OCI-LY3 (cell line): Measurements from ENCODE around the gene SYT1.

Experiments
- H2AFZ ChIP-seq: fragments of 200-600, 300-600 bp; shearing (Covaris generic); 2 replicates; pipeline ENCODE4 v1.6.0; 2014; ENCODE audit warnings: antibody characterized with exemption, low read depth, low read length
- H3K27ac ChIP-seq: fragments of 200-600, 300-600 bp; sonication (generic); 2 replicates; pipeline ENCODE4 v1.5.1; 2014; ENCODE audit warnings: mild to moderate bottlenecking, low read length, moderate library complexity, mixed read lengths
- H3K27me3 ChIP-seq: fragments of 200-600, 300-600 bp; sonication (generic); 2 replicates; pipeline ENCODE4 v1.6.1; 2014; ENCODE audit warnings: low read depth, low read length, mixed read lengths
- H3K36me3 ChIP-seq: fragments of 200-600, 300-600 bp; sonication (generic); replicated peaks from 2 replicates; pipeline ENCODE3; 2014; ENCODE audit warnings: low read depth, low read length, mixed read lengths
- H3K4me1 ChIP-seq: fragments of 300-600, 200-600 bp; sonication (generic); 2 replicates; pipeline ENCODE4 v1.6.1; 2014; ENCODE audit warnings: low read length, mixed read lengths
- H3K4me2 ChIP-seq: fragments of 200-600, 300-600 bp; sonication (generic); 2 replicates; pipeline ENCODE4 v1.6.1; 2014; ENCODE audit warnings: low read length, mixed read lengths
- H3K4me3 ChIP-seq: fragments of 300-600, 200-600 bp; sonication (generic); 2 replicates; pipeline ENCODE4 v1.5.1; 2014; ENCODE audit warnings: antibody characterized with exemption, mild to moderate bottlenecking, low read length, moderate library complexity
- H3K79me2 ChIP-seq: fragments of 300-600, 200-600 bp; shearing (Covaris generic); 2 replicates; pipeline ENCODE4 v1.6.1; 2014; ENCODE audit warnings: mild to moderate bottlenecking, low read length, mixed read lengths
- H3K9ac ChIP-seq: fragments of 300-600, 200-600 bp; shearing (Covaris generic); 2 replicates; pipeline ENCODE4 v1.6.0; 2014; ENCODE audit warnings: mild to moderate bottlenecking, low read length, moderate library complexity
- H3K9me3 ChIP-seq: fragments of 200-600, 300-600 bp; shearing (Covaris generic); 2 replicates; pipeline ENCODE4 v1.6.1; 2014; ENCODE audit warnings: low read length, mixed read lengths; ENCODE audit not compliant: insufficient read depth
- H4K20me1 ChIP-seq: fragments of 200-600, 300-600 bp; sonication (generic); 2 replicates; pipeline ENCODE4 v1.6.1; 2016; ENCODE audit warnings: low read length, mixed read lengths; ENCODE audit not compliant: insufficient read depth
- CTCF ChIP-seq: fragments of 200-600, 300-600 bp; sonication (generic); IDR thresholded peaks from 2 replicates; pipeline ENCODE4 v1.5.1; 2014; ENCODE audit warnings: antibody characterized with exemption, low read length, low read depth
- EZH2phosphoT487 ChIP-seq: fragments of 200-600 bp; shearing (Covaris generic); IDR thresholded peaks from 2 replicates; pipeline ENCODE4 v1.6.1; 2018; ENCODE audit warnings: antibody characterized with exemption, mixed run types, low read depth

The SYT1 gene

DNA sequence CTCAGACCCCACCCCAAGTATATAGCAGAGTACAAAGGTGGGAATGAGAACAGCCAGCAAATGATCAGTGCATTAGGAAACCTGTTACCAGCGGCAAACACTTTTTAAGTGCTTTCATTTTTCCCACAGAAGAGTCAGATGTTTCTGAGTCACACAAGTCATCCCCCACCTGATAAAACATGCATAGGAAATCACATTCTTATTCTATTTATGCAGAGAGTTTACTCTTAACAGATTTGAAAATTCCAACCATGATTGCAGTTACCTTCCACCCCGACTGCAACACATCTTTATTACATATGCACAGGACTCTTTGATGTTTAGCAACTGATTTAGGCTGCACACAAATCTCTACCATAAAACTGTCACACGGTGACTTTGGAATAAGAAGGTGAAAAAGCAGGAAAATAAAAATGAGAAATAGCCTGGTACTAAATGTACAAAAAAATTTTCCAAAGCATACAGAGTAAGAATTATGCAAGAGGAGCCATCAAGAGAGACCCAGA is 589.8 kb downstream of the SYT1 start:
- H3K4me2 ChIP-seq, result no peak overlapping the region
- TF ChIP-seq CTCF (no peak), EZH2phosphoT487 (no peak)

GRCh38 chr12:79455286-79455685 is 590.7 kb downstream of the SYT1 start:
- no peak for TF ChIP-seq EZH2phosphoT487
- no peak for TF ChIP-seq CTCF
- Histone ChIP-seq H3K9ac (no peak overlapping the region), H3K9me3 (no peaks in the 10 kb centered on the region), H3K4me2 (no peak overlapping the region), H3K79me2 (no peaks in the 10 kb centered on the region), H3K4me3 (no peak overlapping the region), H3K4me1 (no peaks in the 10 kb centered on the region), H4K20me1 (no peaks in the 10 kb centered on the region), H3K36me3 (no peaks in the 10 kb centered on the region), H3K27me3 (no peaks in the 10 kb centered on the region), H2AFZ (no peak overlapping the region; the same call in 1 of the 2 replicates), H3K27ac (no peak overlapping the region)

More for the DNA sequence above, 589.8 kb downstream of the SYT1 start:
- no peaks in the 10 kb centered on the region for H3K27me3 ChIP-seq
- no peaks in the 10 kb centered on the region for H3K79me2 ChIP-seq
- H3K9ac ChIP-seq, result no peak overlapping the region
- no peaks in the 10 kb centered on the region for H3K9me3 ChIP-seq
- H3K36me3 ChIP-seq, result no peaks in the 10 kb centered on the region
- H3K27ac ChIP-seq, result no peak overlapping the region
- H3K4me1 ChIP-seq, result no peaks in the 10 kb centered on the region
- no peaks in the 10 kb centered on the region for H4K20me1 ChIP-seq
- H3K4me3 ChIP-seq, result no peak overlapping the region
- H2AFZ ChIP-seq, result no peak overlapping the region

DNA sequence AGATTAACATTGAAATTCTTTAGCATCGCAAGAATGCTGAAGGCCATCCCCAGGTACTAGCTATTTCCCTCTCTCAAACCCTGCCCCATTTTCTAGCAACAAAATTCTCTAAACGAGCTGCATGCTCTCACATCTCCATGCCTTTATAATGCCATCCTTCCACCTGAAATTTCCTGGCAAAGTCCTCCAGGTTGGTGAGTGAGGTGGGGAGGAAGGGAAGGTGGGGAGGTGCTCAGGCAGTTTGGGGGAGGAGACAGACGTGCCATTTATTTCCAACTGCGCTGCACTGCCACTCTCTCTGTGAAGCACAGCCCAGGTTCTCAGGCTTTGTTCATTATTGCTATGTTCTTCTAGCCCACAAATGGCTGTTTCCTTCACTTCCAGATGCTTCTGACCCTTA is 617.7 kb downstream of the SYT1 start:
- TF ChIP-seq CTCF, result no peak
- TF ChIP-seq EZH2phosphoT487, result no peak
- H3K4me2 ChIP-seq, result no peak overlapping the region
- no peaks in the 10 kb centered on the region for H4K20me1 ChIP-seq
- no peaks in the 10 kb centered on the region for H3K27me3 ChIP-seq
- no peaks in the 10 kb centered on the region for H3K36me3 ChIP-seq
- no peak overlapping the region for H3K27ac ChIP-seq
- no peaks in the 10 kb centered on the region for H3K4me1 ChIP-seq
- H3K79me2 ChIP-seq, result no peaks in the 10 kb centered on the region
- no peaks in the 10 kb centered on the region for H3K9me3 ChIP-seq
- H3K4me3 ChIP-seq, result no peak overlapping the region
- no peak overlapping the region for H2AFZ ChIP-seq
- H3K9ac ChIP-seq, result no peak overlapping the region

DNA sequence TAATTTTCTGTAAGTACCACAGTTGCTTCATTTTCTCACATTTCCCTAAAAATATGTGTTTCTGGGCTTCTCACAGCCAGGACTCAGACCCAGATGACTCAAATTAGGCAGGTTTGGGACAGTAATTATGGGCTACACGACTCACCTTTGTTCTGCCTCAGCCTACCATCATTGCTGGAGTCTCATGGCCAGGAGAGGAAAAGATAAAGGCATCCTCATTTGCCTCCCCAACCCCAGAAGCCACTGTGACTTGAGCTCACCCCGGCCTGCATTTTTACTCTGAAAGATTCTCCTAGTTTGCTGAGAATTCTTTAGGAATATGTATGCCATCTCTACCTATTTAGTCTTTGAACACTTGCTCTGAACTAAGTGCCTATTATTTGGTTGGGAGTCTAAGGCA is 618.3 kb downstream of the SYT1 start:
- H3K9ac ChIP-seq, result no peak overlapping the region
- H2AFZ ChIP-seq, result no peak overlapping the region
- no peak for TF ChIP-seq EZH2phosphoT487
- TF ChIP-seq CTCF, result no peak
- no peaks in the 10 kb centered on the region for H3K4me1 ChIP-seq
- H3K4me3 ChIP-seq, result no peak overlapping the region
- H4K20me1 ChIP-seq, result no peaks in the 10 kb centered on the region
- no peak overlapping the region for H3K27ac ChIP-seq
- H3K9me3 ChIP-seq, result no peaks in the 10 kb centered on the region
- H3K79me2 ChIP-seq, result no peaks in the 10 kb centered on the region
- no peaks in the 10 kb centered on the region for H3K36me3 ChIP-seq
- H3K27me3 ChIP-seq, result no peaks in the 10 kb centered on the region
- no peak overlapping the region for H3K4me2 ChIP-seq
